SK-N-MC (cell line): ENCODE measurements around the gene RCSD1.
A peak's percentile ranks its signal among the peaks of the same experiment; 100 is the strongest.

Source experiments
- EZH2 ChIP-seq: fragments of 200-600 bp; sonication (generic); IDR thresholded peaks from one replicate; pipeline ENCODE4 v1.6.1; 2017; ENCODE audit warnings: antibody characterized with exemption
- FOXP2 ChIP-seq: optimal IDR thresholded peaks from 2 replicates; pipeline ENCODE3; 2011; ENCODE audit warnings: mild to moderate bottlenecking, moderate library complexity; ENCODE audit not compliant: insufficient read depth; ENCODE audit errors: extremely low read length, control extremely low read depth
- POLR2AphosphoS5 ChIP-seq: IDR thresholded peaks from 2 replicates; pipeline ENCODE4 v1.6.1; 2012; ENCODE audit warnings: mild to moderate bottlenecking, low read depth, low read length, borderline replicate concordance

GRCh38 chr1:167714439-167715156 is 84.6 kb downstream of the RCSD1 start:
- TF ChIP-seq POLR2AphosphoS5, result peak; percentile 40; the same call in 1 of the 2 replicates
- no peak for TF ChIP-seq EZH2
- peak; percentile 56 for TF ChIP-seq FOXP2
